Endothelial cell of umbilical vein (primary cell): Measurements from ENCODE around the gene WNT7B. TPM values are rescaled to one million over a fixed set of nuclear protein-coding genes. Genes with fewer than 3 reads are reported as not detected.
A peak's percentile ranks its signal among the peaks of the same experiment; 100 is the strongest.

Experiments used
- BruUV-seq: library from RNA; stranded (reverse); fragments of 400-500 nt; replicated peaks from 2 replicates; lab custom pipeline; 2021; lab: Mats Ljungman, UMichigan
- CTCF ChIA-PET: fragments of 300-600, 350-600 bp; sonication (Branson Sonifier 250); formaldehyde crosslinking; loops from one replicate; lab custom pipeline; 2021; ENCODE audit warnings: antibody characterized with exemption, inconsistent platforms; lab: Charles Lee
- POLR2A ChIA-PET: fragments of 300-600, 350-600 bp; sonication (Branson Sonifier 250); formaldehyde crosslinking; loops from one replicate; lab custom pipeline; 2021; ENCODE audit warnings: antibody characterized with exemption, inconsistent platforms; lab: Charles Lee
- DNase-seq: peaks from one replicate; pipeline ENCODE4 v3.0.0-alpha.2; 2011; ENCODE audit warnings: low read depth, low spot score
- FAIRE-seq: peaks from 2 replicates; lab custom pipeline; 2011; peaks lifted over from hg19 to GRCh38; lab: Jason Lieb, UNC
- H2AFZ ChIP-seq: 2 replicates; pipeline ENCODE4 v1.6.0; 2012; ENCODE audit warnings: low read depth, low read length, control low read depth, inconsistent platforms
- H3K27ac ChIP-seq: 2 replicates; pipeline ENCODE4 v1.5.1; 2011; ENCODE audit warnings: low read depth, mild to moderate bottlenecking, control low read depth, low read length, moderate library complexity; ENCODE audit not compliant: insufficient read depth
- H3K27me3 ChIP-seq, 2 experiments: 2 replicates each; pipeline versions ENCODE4 v1.6.0 to v1.6.1; 2011; ENCODE audit warnings: low read length in 2 of 2, mixed read lengths in 1 of 2; ENCODE audit not compliant: control insufficient read depth in 2 of 2, insufficient read depth in 2 of 2
- H3K36me3 ChIP-seq, 2 experiments: 2 replicates in 1 of 2; 3 replicates in 1 of 2; pipeline ENCODE4 v1.5.1; 2011; ENCODE audit warnings: low read length in 2 of 2, mild to moderate bottlenecking in 1 of 2, moderate library complexity in 1 of 2; ENCODE audit not compliant: control insufficient read depth in 2 of 2, insufficient read depth in 2 of 2; ENCODE audit errors: extremely low read depth in 1 of 2
- H3K4me1 ChIP-seq: 3 replicates; pipeline ENCODE4 v1.5.1; 2011; ENCODE audit warnings: mild to moderate bottlenecking, low read length; ENCODE audit not compliant: control insufficient read depth, insufficient read depth; ENCODE audit errors: extremely low read depth
- H3K4me2 ChIP-seq: 2 replicates; pipeline ENCODE4 v1.6.1; 2011; ENCODE audit warnings: low read length, control low read depth, mixed read lengths; ENCODE audit not compliant: insufficient read depth
- H3K4me3 ChIP-seq, 3 experiments: fragments of 200-600 bp in 1 of 3; sonication (generic), shearing (Covaris generic) in 1 of 3; replicated peaks in 1 of 3; 2 replicates each; pipeline ENCODE4 v1.5.1; 2011 to 2016; ENCODE audit warnings: control low read depth in 3 of 3, low read length in 3 of 3, mild to moderate bottlenecking in 2 of 3, inconsistent platforms in 1 of 3, low read depth in 1 of 3, moderate library complexity in 1 of 3; ENCODE audit not compliant: insufficient read depth in 1 of 3
- H3K79me2 ChIP-seq: 2 replicates; pipeline ENCODE4 v1.6.0; 2012; ENCODE audit warnings: low read length, inconsistent platforms; ENCODE audit not compliant: control insufficient read depth, insufficient read depth
- H3K9ac ChIP-seq: replicated peaks from 2 replicates; pipeline ENCODE3; 2011; ENCODE audit warnings: low read length, control low read depth; ENCODE audit not compliant: insufficient read depth; ENCODE audit errors: extremely low read depth
- H3K9me1 ChIP-seq: replicated peaks from 3 replicates; pipeline ENCODE4 v1.6.0; 2011; ENCODE audit warnings: mild to moderate bottlenecking, low read length; ENCODE audit not compliant: control insufficient read depth, insufficient read depth; ENCODE audit errors: extremely low read depth
- H3K9me3 ChIP-seq: replicated peaks from 2 replicates; pipeline ENCODE4 v1.5.1; 2012; ENCODE audit warnings: low read length, inconsistent platforms; ENCODE audit not compliant: control insufficient read depth, insufficient read depth
- H4K20me1 ChIP-seq: replicated peaks from 2 replicates; pipeline ENCODE3; 2011; ENCODE audit warnings: mild to moderate bottlenecking, low read length; ENCODE audit not compliant: control insufficient read depth, insufficient read depth; ENCODE audit errors: extremely low read depth
- FOS ChIP-seq: IDR thresholded peaks from 2 replicates; pipeline ENCODE4 v1.6.1; 2011; ENCODE audit warnings: mild to moderate bottlenecking, low read length, moderate library complexity, borderline replicate concordance; ENCODE audit not compliant: insufficient read depth
- POLR2AphosphoS5 ChIP-seq: IDR thresholded peaks from 2 replicates; pipeline ENCODE4 v1.6.1; 2012; ENCODE audit warnings: low read depth, mild to moderate bottlenecking, control low read depth, low read length, moderate library complexity; ENCODE audit not compliant: insufficient read depth
- dilution Hi-C: fragments of 300-500 bp; cut with MboI; formaldehyde crosslinking; loops from one replicate; pipeline ENCODE4 v1.15.0; 2019; ENCODE audit warnings: low sequenced_read_pairs; ENCODE audit not compliant: extremely low pct_ligation_motif_present
- intact Hi-C: fragments of 100-400 bp; cut with micrococcal nuclease; formaldehyde crosslinking; loops from one replicate; pipeline ENCODE4 v1.10.0; 2022
- polyA plus RNA-seq, 4 experiments: library from polyadenylated mRNA; depleted of rRNA in 3 of 4; stranded (reverse) in 3 of 4; unstranded in 1 of 4; fragments of >200 nt; gene quantifications; 2 replicates each; pipeline versions ENCODE4 v1.2.1 to v1.2.3, GENCODE V29; 2011 to 2012; ENCODE audit warnings: missing spikeins in 1 of 4
- total RNA-seq: library from RNA; stranded (reverse); gene quantifications from 2 replicates; pipeline ENCODE4 v1.2.3, GENCODE V29; 2021
- TF ChIP-seq, protein P1 (sequence below), 2 donors: IDR thresholded peaks; 1 replicate in 1 of 2; 2 replicates in 1 of 2; pipeline ENCODE4 v1.5.1; 2011; ENCODE audit warnings: low read length in 2 of 2, mild to moderate bottlenecking in 2 of 2, moderate library complexity in 2 of 2, control low read depth in 1 of 2, inconsistent platforms in 1 of 2, low read depth in 1 of 2; ENCODE audit not compliant: insufficient read depth in 1 of 2; ENCODE audit errors: extremely low read depth in 1 of 2
- TF ChIP-seq, protein P2 (sequence below): IDR thresholded peaks from 2 replicates; pipeline ENCODE4 v1.6.1; 2011; ENCODE audit not compliant: insufficient read depth, insufficient read length

The WNT7B gene
- total and polyA plus RNA-seq, 2 donors (not counting 3 experiments of a cell fraction or from before 2014, with no cell fraction given), result not detected

DNA sequence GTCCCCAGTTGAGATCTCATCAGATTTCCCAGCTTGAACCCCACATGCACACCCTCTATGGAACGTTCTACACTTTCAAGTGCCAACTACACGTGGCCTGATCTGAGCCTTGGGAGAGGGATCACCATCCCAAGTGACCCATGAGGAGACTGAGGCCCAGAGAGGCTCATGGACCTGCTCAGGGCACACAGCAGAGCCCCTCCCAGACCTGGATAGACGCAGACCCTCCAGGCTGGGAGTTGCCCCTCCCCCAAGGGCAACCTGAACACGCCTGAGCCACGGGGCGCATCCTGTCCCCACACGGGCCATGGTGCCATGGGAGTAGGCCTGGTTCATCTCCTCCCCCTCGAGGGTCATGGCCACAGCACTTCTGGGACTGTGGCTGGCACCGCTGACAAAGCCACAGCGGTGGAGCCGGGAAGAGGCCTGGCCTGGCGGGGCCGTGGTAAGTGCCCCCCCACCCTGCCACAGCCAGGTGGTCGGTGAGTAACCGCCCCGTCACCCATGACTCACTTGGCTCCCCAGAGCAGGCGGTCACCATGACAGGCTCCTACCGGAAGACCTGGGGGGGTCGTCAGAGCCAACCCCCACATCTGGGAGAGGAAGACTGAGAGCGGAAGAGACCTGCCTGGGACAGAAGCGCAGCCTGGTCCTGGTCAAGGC is 8.1 kb downstream of the WNT7B start:
- Histone ChIP-seq H3K9ac (no peak overlapping the region), H3K4me1 (peaks cover 14% of the 10 kb centered on the region), H3K79me2 (no peaks in the 10 kb centered on the region), H3K9me3 (no peaks in the 10 kb centered on the region), H3K36me3 (no peaks in the 10 kb centered on the region), H3K4me3 (no peak overlapping the region), H3K9me1 (no peaks in the 10 kb centered on the region), H3K4me2 (no peak overlapping the region), H3K27me3 (peaks cover 34 to 36% of the 10 kb centered on the region in 2 experiments), H2AFZ (no peak overlapping the region), H3K27ac (no peak overlapping the region), H4K20me1 (no peaks in the 10 kb centered on the region)
- ChIA-PET CTCF (interaction anchor here (0.9 to 1.1 kb wide), 4 partner anchors 104 to 323 kb away, joined by 3 to 4 read pairs (median 3); no protein-coding TSS in a partner anchor), POLR2A (no interaction called here)
- DNase-seq (no peak), FAIRE-seq (peak; percentile 46)
- intact Hi-C loops (no loop called here), dilution Hi-C loops (no loop called here)
- BruUV-seq, result no TSS peak
- peak; percentile 60 for TF ChIP-seq POLR2AphosphoS5
- TF ChIP-seq FOS, result peak; percentile 50
- TF ChIP-seq, protein P1, sequence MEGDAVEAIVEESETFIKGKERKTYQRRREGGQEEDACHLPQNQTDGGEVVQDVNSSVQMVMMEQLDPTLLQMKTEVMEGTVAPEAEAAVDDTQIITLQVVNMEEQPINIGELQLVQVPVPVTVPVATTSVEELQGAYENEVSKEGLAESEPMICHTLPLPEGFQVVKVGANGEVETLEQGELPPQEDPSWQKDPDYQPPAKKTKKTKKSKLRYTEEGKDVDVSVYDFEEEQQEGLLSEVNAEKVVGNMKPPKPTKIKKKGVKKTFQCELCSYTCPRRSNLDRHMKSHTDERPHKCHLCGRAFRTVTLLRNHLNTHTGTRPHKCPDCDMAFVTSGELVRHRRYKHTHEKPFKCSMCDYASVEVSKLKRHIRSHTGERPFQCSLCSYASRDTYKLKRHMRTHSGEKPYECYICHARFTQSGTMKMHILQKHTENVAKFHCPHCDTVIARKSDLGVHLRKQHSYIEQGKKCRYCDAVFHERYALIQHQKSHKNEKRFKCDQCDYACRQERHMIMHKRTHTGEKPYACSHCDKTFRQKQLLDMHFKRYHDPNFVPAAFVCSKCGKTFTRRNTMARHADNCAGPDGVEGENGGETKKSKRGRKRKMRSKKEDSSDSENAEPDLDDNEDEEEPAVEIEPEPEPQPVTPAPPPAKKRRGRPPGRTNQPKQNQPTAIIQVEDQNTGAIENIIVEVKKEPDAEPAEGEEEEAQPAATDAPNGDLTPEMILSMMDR (IDR thresholded peaks at IDR 0.05; ENCODE audit: extremely low read depth in 1 of 2, insufficient read depth in 1 of 2, low read depth in 1 of 2, low read length in 2 of 2), result no peak
- TF ChIP-seq, protein P2, sequence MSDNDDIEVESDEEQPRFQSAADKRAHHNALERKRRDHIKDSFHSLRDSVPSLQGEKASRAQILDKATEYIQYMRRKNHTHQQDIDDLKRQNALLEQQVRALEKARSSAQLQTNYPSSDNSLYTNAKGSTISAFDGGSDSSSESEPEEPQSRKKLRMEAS, result no peak
